ENCODE data around the gene SH3BGRL3. TPM values are rescaled to one million over a fixed set of nuclear protein-coding genes. Genes with fewer than 3 reads are reported as not detected.

The SH3BGRL3 gene
- total RNA-seq, 3 donors from 2014 or later: 156 to 422 (median 385) TPM

GRCh38 chr1:26314501-26314900 is 34.6 kb downstream of the SH3BGRL3 start:
- ATAC-seq (no peak), DNase-seq (no peak)
- H3K36me3 ChIP-seq (ENCODE audit: low read depth): no peaks in the 10 kb centered on the region
- intact Hi-C loops (cut with DNase I, micrococcal nuclease): no loop called here
- no peaks in the 10 kb centered on the region for H3K9me3 ChIP-seq
- TF ChIP-seq CTCF (IDR thresholded peaks at IDR 0.05): no peak
- H3K4me1 ChIP-seq (ENCODE audit: low read depth): peaks cover 2% of the 10 kb centered on the region
- no peak overlapping the region for H3K4me3 ChIP-seq

GRCh38 chr1:26315874-26316850 is 36.3 kb downstream of the SH3BGRL3 start:
- Histone ChIP-seq H3K4me3 (no peak overlapping the region), H3K36me3 (ENCODE audit: low read depth) (no peaks in the 10 kb centered on the region), H3K4me1 (ENCODE audit: low read depth) (peaks cover 3% of the 10 kb centered on the region), H3K9me3 (no peaks in the 10 kb centered on the region)
- ATAC-seq (no peak), DNase-seq (no peak)
- intact Hi-C loops (cut with DNase I, micrococcal nuclease): no loop called here
- TF ChIP-seq CTCF (IDR thresholded peaks at IDR 0.05): no peak

- DNase-seq (no peak), ATAC-seq (no peak)
- TF ChIP-seq CTCF (IDR thresholded peaks at IDR 0.05): no peak
- Histone ChIP-seq H3K9me3 (no peaks in the 10 kb centered on the region), H3K4me1 (ENCODE audit: low read depth) (peaks cover 7% of the 10 kb centered on the region), H3K4me3 (no peak overlapping the region), H3K36me3 (ENCODE audit: low read depth) (no peaks in the 10 kb centered on the region)
- intact Hi-C loops (cut with DNase I, micrococcal nuclease): no loop called here
Measured at GRCh38 chr1:26317146-26317545, 37.3 kb downstream of the SH3BGRL3 start.

GRCh38 chr1:26317612-26318337 is 37.9 kb downstream of the SH3BGRL3 start, which contains the start of gene CD52:
Gene CD52 (plus strand): TSS chr1:26317958. CDS start chr1:26318018, 60 bp downstream.
- intact Hi-C loops (cut with DNase I, micrococcal nuclease): no loop called here
- no peak for TF ChIP-seq CTCF (IDR thresholded peaks at IDR 0.05)
- H3K9me3 ChIP-seq: no peaks in the 10 kb centered on the region
- H3K4me1 ChIP-seq (ENCODE audit: low read depth): peaks cover 7% of the 10 kb centered on the region
- peak in 1 of 3 donors; percentile 42 for DNase-seq
- H3K4me3 ChIP-seq: no peak within 1 kb of the TSS
- peak; percentile 57 for ATAC-seq
- no peaks in the 10 kb centered on the region for H3K36me3 ChIP-seq (ENCODE audit: low read depth)

GRCh38 chr1:26318338-26319064 is 38.6 kb downstream of the SH3BGRL3 start:
- H3K9me3 ChIP-seq: no peaks in the 10 kb centered on the region
- no peak for TF ChIP-seq CTCF (IDR thresholded peaks at IDR 0.05)
- H3K4me3 ChIP-seq: no peak overlapping the region
- no peaks in the 10 kb centered on the region for H3K36me3 ChIP-seq (ENCODE audit: low read depth)
- intact Hi-C loops (cut with DNase I, micrococcal nuclease): no loop called here
- DNase-seq (peak in 1 of 3 donors; percentile 28), ATAC-seq (peak; percentile 21)
- H3K4me1 ChIP-seq (ENCODE audit: low read depth): peaks cover 7% of the 10 kb centered on the region

All from mucosa of descending colon (tissue), 3 donors.